DMS153 treated with DMSO at 0.1 percent for 48 hours (cell line): ENCODE data around the gene PRAMEF27.
"Not testable (repeated sequence)": the region's sequence is repeated elsewhere in the genome, so short reads cannot be mapped to it uniquely, and the experiment has no call there.

Experiments
- DNase-seq: peaks from one replicate; lab custom pipeline; 2025; ENCODE audit not compliant: unreplicated experiment; lab: John Stamatoyannopoulos, UW

The PRAMEF27 gene

GRCh38 chr1:13056475-13056874 is at the start of gene PRAMEF27:
TSS of gene PRAMEF27 (minus strand) at chr1:13056575. CDS start at chr1:13053659, 2,916 bp downstream.
- not testable (repeated sequence) for DNase-seq

- not testable (repeated sequence) for DNase-seq
Measured at GRCh38 chr1:13070474-13070873, 14.1 kb upstream of the PRAMEF27 start, which contains the start of gene PRAMEF25. TSS of gene PRAMEF25 (plus strand) at chr1:13070774. CDS start at chr1:13073694, 2,920 bp downstream.

- not testable (repeated sequence) for DNase-seq
Measured at GRCh38 chr1:13019846-13020245, 36.5 kb downstream of the PRAMEF27 start.

- not testable (repeated sequence) for DNase-seq
Measured at GRCh38 chr1:13011932-13012331, 44.4 kb downstream of the PRAMEF27 start.

- not testable (repeated sequence) for DNase-seq
Measured at GRCh38 chr1:13009348-13009747, 47.0 kb downstream of the PRAMEF27 start.

- DNase-seq = not testable (repeated sequence)
Measured at GRCh38 chr1:13005732-13006131, 50.6 kb downstream of the PRAMEF27 start.
